NCI-H1436 treated with DMSO at 0.1 percent for 48 hours (cell line): Measurements from ENCODE around the gene SCO1.

Source experiments
- DNase-seq: peaks from one replicate; lab custom pipeline; 2025; lab: John Stamatoyannopoulos, UW

The SCO1 gene

GRCh38 chr17:10652984-10653659, 44.2 kb downstream of the SCO1 start:
- no peak for DNase-seq

- DNase-seq, result no peak
Measured at GRCh38 chr17:10651927-10652326, 45.4 kb downstream of the SCO1 start.

- DNase-seq, result no peak
Measured at GRCh38 chr17:10649602-10650001, 47.7 kb downstream of the SCO1 start.

GRCh38 chr17:10648956-10649355, 48.4 kb downstream of the SCO1 start:
- no peak for DNase-seq

GRCh38 chr17:10648381-10648780, 49.0 kb downstream of the SCO1 start:
- DNase-seq, result no peak

GRCh38 chr17:10646392-10646990, 50.8 kb downstream of the SCO1 start:
- peak; percentile 1 for DNase-seq

- DNase-seq, result no peak
Measured at GRCh38 chr17:10640475-10640874, 56.9 kb downstream of the SCO1 start.

GRCh38 chr17:10638151-10638550, 59.2 kb downstream of the SCO1 start:
- no peak for DNase-seq

- no peak for DNase-seq
Measured at GRCh38 chr17:10635290-10635689, 62.0 kb downstream of the SCO1 start.

GRCh38 chr17:10633738-10634379, 63.5 kb downstream of the SCO1 start:
- DNase-seq, result no peak

- no peak for DNase-seq
Measured at GRCh38 chr17:10631701-10632100, 65.6 kb downstream of the SCO1 start.

- DNase-seq, result no peak
Measured at GRCh38 chr17:10631048-10631700, 66.2 kb downstream of the SCO1 start.

GRCh38 chr17:10629706-10630105, 67.6 kb downstream of the SCO1 start:
- no peak for DNase-seq

- no peak for DNase-seq
Measured at GRCh38 chr17:10628756-10629155, 68.6 kb downstream of the SCO1 start.

GRCh38 chr17:10626390-10626789, 70.9 kb downstream of the SCO1 start:
- no peak for DNase-seq

GRCh38 chr17:10624969-10625368, 72.4 kb downstream of the SCO1 start:
- DNase-seq, result no peak

GRCh38 chr17:10623737-10624338, 73.5 kb downstream of the SCO1 start:
- no peak for DNase-seq

GRCh38 chr17:10622617-10623485, 74.5 kb downstream of the SCO1 start:
- DNase-seq, result no peak
